HG03159 (cell line): ENCODE results near the gene MRPL37.

Experiments
- ATAC-seq: cut with Tn5 transposase; IDR thresholded peaks from one replicate; pipeline ENCODE4 v1.9.1; 2021; ENCODE audit warnings: mild to moderate bottlenecking, moderate library complexity; ENCODE audit not compliant: unreplicated experiment

MRPL37 gene

GRCh38 chr1:54259546-54260140 lies 59.7 kb downstream of the MRPL37 start:
- no peak for ATAC-seq

- no peak for ATAC-seq
Observed at GRCh38 chr1:54260810-54261209, 60.8 kb downstream of the MRPL37 start.

GRCh38 chr1:54262244-54262643 lies 62.3 kb downstream of the MRPL37 start:
- ATAC-seq, result no peak

- ATAC-seq, result no peak
Observed at GRCh38 chr1:54263601-54264226, 63.7 kb downstream of the MRPL37 start.

GRCh38 chr1:54265126-54265525 lies 65.2 kb downstream of the MRPL37 start:
- no peak for ATAC-seq

GRCh38 chr1:54265659-54266058 lies 65.7 kb downstream of the MRPL37 start:
- no peak for ATAC-seq

- ATAC-seq, result no peak
Observed at GRCh38 chr1:54266195-54266594, 66.2 kb downstream of the MRPL37 start.

GRCh38 chr1:54266908-54267307 lies 66.9 kb downstream of the MRPL37 start:
- ATAC-seq, result no peak
